Measurements from ENCODE around the gene SRM.

DNA sequence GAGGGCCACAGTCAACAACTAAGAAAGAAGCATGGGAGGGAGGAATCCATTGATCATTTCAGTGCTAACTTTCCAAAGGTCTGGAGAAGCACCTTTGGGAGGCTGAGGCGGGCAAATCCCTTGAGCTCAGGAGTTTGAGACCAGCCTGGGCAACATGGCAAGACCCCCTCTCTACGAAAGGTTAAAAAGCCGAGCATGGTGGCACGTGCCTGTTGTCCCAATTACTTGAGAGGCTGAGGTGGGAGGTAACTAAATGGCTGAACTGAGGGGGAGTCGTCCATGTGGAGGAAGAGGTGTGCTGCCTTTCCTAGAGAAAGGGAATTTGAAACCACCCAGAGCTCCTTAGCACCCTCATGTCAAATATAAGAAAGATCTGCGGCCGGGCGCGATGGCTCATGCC, 29.0 kb downstream of the SRM start:
- TF ChIP-seq CTCF (IDR thresholded peaks at IDR 0.05) (no peak), EZH2 (IDR thresholded peaks at IDR 0.05) (no peak)

Measured in neural progenitor cell (in vitro differentiated cells).